Glutamatergic neuron (in vitro differentiated cells): ENCODE results near the gene SRSF2. TPM values are rescaled to one million over a fixed set of nuclear protein-coding genes. Genes with fewer than 3 reads are reported as not detected.
"Not testable (repeated sequence)": the region's sequence is repeated elsewhere in the genome, so short reads cannot be mapped to it uniquely, and the experiment has no call there.

ENCODE experiments used
- DNase-seq: peaks from one replicate; pipeline ENCODE4 v3.0.0; 2022
- H3K27ac Mint-ChIP-seq: one replicate; pipeline ENCODE4 v1.8.0; 2020; ENCODE audit warnings: mild to moderate bottlenecking, mixed read lengths, inconsistent platforms; ENCODE audit not compliant: unreplicated experiment
- H3K27me3 Mint-ChIP-seq: one replicate; pipeline ENCODE4 v1.8.0; 2020; ENCODE audit warnings: mild to moderate bottlenecking, moderate library complexity, mixed read lengths, inconsistent platforms; ENCODE audit not compliant: unreplicated experiment
- H3K36me3 Mint-ChIP-seq: one replicate; pipeline ENCODE4 v1.8.0; 2020; ENCODE audit warnings: mild to moderate bottlenecking, mixed read lengths, inconsistent platforms; ENCODE audit not compliant: unreplicated experiment
- H3K4me1 Mint-ChIP-seq: one replicate; pipeline ENCODE4 v1.8.0; 2020; ENCODE audit warnings: mild to moderate bottlenecking, low read depth, mixed read lengths, inconsistent platforms; ENCODE audit not compliant: unreplicated experiment
- H3K4me3 Mint-ChIP-seq: one replicate; pipeline ENCODE4 v1.8.0; 2020; ENCODE audit warnings: mild to moderate bottlenecking, mixed read lengths, inconsistent platforms; ENCODE audit not compliant: unreplicated experiment
- H3K9me3 Mint-ChIP-seq: one replicate; pipeline ENCODE4 v1.8.0; 2020; ENCODE audit warnings: mild to moderate bottlenecking, moderate library complexity, mixed read lengths, inconsistent platforms; ENCODE audit not compliant: unreplicated experiment
- CTCF ChIP-seq: fragments of 200-600 bp; sonication (generic); IDR thresholded peaks from one replicate; pipeline ENCODE4 v1.5.0; 2021; ENCODE audit not compliant: partially characterized antibody, unreplicated experiment
- total RNA-seq: library from RNA; stranded (reverse); fragmentation: NEBNext Ultra II Directional; extraction: Animal tissue kit (Norgen Biotek cat#: 25700); gene quantifications from one replicate; pipeline ENCODE4 v1.2.1, GENCODE V29; 2021; ENCODE audit not compliant: unreplicated experiment

SRSF2 gene
- total RNA-seq, 1 donor from 2014 or later = 188 TPM

- Mint-ChIP-seq H3K4me1 (peaks cover 19% of the 10 kb centered on the region), H3K36me3 (no peaks in the 10 kb centered on the region), H3K27me3 (peaks cover 13% of the 10 kb centered on the region), H3K27ac (no peak overlapping the region), H3K4me3 (peak overlapping the region; percentile 97), H3K9me3 (peaks cover 10% of the 10 kb centered on the region)
- DNase-seq = no peak
- TF ChIP-seq CTCF = no peak
Measured at GRCh38 chr17:76735006-76735405, 2.1 kb downstream of the SRSF2 start.

GRCh38 chr17:76734080-76734840 is 2.9 kb downstream of the SRSF2 start:
- Mint-ChIP-seq H3K27ac (no peak overlapping the region), H3K36me3 (no peaks in the 10 kb centered on the region), H3K9me3 (peaks cover 10% of the 10 kb centered on the region)

DNA sequence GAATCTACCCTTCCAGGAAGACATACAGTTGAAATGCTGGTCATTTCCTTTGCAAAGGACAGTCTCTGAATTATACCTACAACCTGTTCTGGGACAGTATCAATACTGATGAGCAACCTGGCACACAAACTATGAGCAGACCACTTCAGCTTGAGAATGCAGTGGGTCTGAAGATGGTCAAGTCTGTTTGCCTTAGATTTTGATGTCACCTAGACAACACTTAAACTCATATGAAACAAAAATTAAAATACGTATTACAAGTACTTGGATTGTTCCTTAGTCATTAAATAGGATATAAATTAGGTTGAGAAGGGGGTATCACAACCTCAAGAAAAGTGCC is 3.5 kb downstream of the SRSF2 start:
- Mint-ChIP-seq H3K4me3 (peak overlapping the region; percentile 75), H3K4me1 (peaks cover 19% of the 10 kb centered on the region), H3K9me3 (peaks cover 10% of the 10 kb centered on the region), H3K27ac (no peak overlapping the region), H3K36me3 (no peaks in the 10 kb centered on the region), H3K27me3 (peaks cover 12% of the 10 kb centered on the region)
- DNase-seq = no peak
- TF ChIP-seq CTCF = no peak

More at GRCh38 chr17:76734080-76734840, 2.9 kb downstream of the SRSF2 start:
- Mint-ChIP-seq H3K27me3 (peaks cover 13% of the 10 kb centered on the region), H3K4me1 (peaks cover 19% of the 10 kb centered on the region), H3K4me3 (peak overlapping the region; percentile 75)
- TF ChIP-seq CTCF = no peak
- no peak for DNase-seq

- Mint-ChIP-seq H3K9me3 (peaks cover 4% of the 10 kb centered on the region), H3K4me3 (peak overlapping the region; percentile 63), H3K36me3 (no peaks in the 10 kb centered on the region), H3K4me1 (peaks cover 19% of the 10 kb centered on the region), H3K27ac (no peak overlapping the region), H3K27me3 (peaks cover 6% of the 10 kb centered on the region)
- TF ChIP-seq CTCF = no peak
- DNase-seq = no peak
Measured at GRCh38 chr17:76732734-76733617, 4.2 kb downstream of the SRSF2 start.

- H3K27ac Mint-ChIP-seq, H3K4me3 Mint-ChIP-seq, H3K36me3 Mint-ChIP-seq, H3K27me3 Mint-ChIP-seq, H3K9me3 Mint-ChIP-seq, DNase-seq: not testable (repeated sequence)
- H3K4me1 Mint-ChIP-seq = peaks cover 19% of the 10 kb centered on the region
Measured at GRCh38 chr17:76731800-76732733, 5.1 kb downstream of the SRSF2 start.
